H7 (cell line): ENCODE data around the gene KRABD2.
"Not testable (repeated sequence)": the region's sequence is repeated elsewhere in the genome, so short reads cannot be mapped to it uniquely, and the experiment has no call there.

Source experiments
- DNase-seq: peaks from one replicate; pipeline ENCODE4 v3.0.0; 2012
- H3K27me3 ChIP-seq: 2 replicates; pipeline ENCODE4 v1.6.0; 2011; ENCODE audit warnings: mild to moderate bottlenecking, low read length; ENCODE audit not compliant: control insufficient read depth, insufficient read depth
- H3K36me3 ChIP-seq: replicated peaks from 2 replicates; pipeline ENCODE4 v1.5.1; 2011; ENCODE audit warnings: low read length; ENCODE audit not compliant: control insufficient read depth, insufficient read depth
- H3K4me3 ChIP-seq: 2 replicates; pipeline ENCODE4 v1.5.1; 2011; ENCODE audit warnings: low read depth, mild to moderate bottlenecking, control low read depth, low read length, moderate library complexity; ENCODE audit not compliant: insufficient read depth

Gene KRABD2

GRCh38 chr17:8359769-8360168 lies 16.7 kb downstream of the KRABD2 start:
- Histone ChIP-seq H3K36me3 (no peaks in the 10 kb centered on the region), H3K27me3 (no peaks in the 10 kb centered on the region), H3K4me3 (no peak overlapping the region)
- DNase-seq, result no peak

DNA sequence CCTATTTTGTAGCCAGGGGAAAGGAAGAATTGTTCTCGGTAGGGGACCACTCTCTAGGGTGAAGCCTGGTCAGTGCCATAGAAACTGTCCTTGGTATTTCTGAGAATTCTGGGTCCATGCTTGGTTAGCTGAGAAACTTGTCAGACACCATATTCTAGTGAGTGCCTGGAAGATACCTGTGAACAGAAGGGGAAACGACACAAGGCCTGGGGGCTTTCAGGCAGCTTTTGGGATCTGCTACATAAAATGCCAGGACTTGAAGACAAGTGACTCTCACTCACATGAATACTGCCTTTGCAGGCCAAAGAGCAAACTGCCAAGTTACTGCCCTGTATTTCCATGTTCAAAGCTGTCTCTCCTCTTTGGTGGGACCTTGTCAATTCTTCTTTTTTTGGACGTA lies 18.6 kb downstream of the KRABD2 start:
- Histone ChIP-seq H3K4me3 (no peak overlapping the region), H3K36me3 (no peaks in the 10 kb centered on the region), H3K27me3 (no peaks in the 10 kb centered on the region)
- no peak for DNase-seq

- no peak for DNase-seq
Measured at GRCh38 chr17:8354236-8354635, 22.3 kb downstream of the KRABD2 start.

DNA sequence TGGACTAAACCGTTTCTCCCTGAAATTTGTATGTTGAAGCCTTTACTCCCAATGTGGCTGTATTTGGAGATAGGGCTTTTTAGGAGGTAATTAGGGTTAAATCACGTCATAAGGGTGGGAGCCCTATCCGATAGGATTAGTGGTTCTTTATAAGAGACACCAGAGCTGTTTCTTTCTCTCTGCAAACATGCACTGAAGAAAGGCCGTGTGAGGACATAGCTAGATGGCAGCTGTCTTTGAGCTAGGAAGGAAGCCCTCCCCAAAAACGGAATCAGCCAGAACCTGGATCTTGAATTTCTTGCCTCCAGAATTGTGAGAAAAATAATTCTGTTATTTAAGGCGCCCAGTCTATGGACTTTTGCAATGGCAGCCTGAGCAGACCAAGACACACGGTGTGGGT lies 22.8 kb downstream of the KRABD2 start:
- no peaks in the 10 kb centered on the region for H3K36me3 ChIP-seq
- H3K4me3 ChIP-seq, result no peak overlapping the region
- H3K27me3 ChIP-seq, result no peaks in the 10 kb centered on the region
- no peak for DNase-seq

More at GRCh38 chr17:8354236-8354635, 22.3 kb downstream of the KRABD2 start:
- H3K4me3 ChIP-seq, result no peak overlapping the region
- H3K27me3 ChIP-seq, result no peaks in the 10 kb centered on the region
- no peaks in the 10 kb centered on the region for H3K36me3 ChIP-seq

DNA sequence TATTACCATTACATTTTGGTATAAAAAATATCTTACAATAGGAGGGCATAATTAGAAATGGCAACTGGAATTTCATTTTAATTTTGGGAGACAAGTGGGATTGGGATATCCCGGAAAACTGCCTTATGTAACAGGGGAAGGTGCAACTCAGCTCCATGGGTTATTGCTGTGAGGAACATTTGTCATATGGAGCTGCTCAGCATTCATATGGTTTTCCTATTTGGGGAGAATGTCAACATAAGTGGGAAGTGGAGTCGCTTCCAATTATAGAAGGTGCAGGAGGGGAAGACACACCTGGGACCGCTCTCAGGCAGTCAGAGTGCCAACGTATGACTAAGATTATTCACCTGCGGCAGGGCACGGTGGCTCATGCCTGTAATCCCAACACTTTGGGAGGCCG lies 26.2 kb downstream of the KRABD2 start:
- Histone ChIP-seq H3K4me3 (no peak overlapping the region), H3K27me3 (no peaks in the 10 kb centered on the region), H3K36me3 (no peaks in the 10 kb centered on the region)
- DNase-seq, result no peak

- not testable (repeated sequence) for DNase-seq, H3K27me3 ChIP-seq, H3K4me3 ChIP-seq
Measured at GRCh38 chr17:8347001-8347400, 29.5 kb downstream of the KRABD2 start.

GRCh38 chr17:8345951-8346665 lies 30.4 kb downstream of the KRABD2 start:
- no peak for DNase-seq
- Histone ChIP-seq H3K36me3 (no peaks in the 10 kb centered on the region), H3K27me3 (no peaks in the 10 kb centered on the region), H3K4me3 (no peak overlapping the region)

More at GRCh38 chr17:8347001-8347400, 29.5 kb downstream of the KRABD2 start:
- H3K36me3 ChIP-seq, result not testable (repeated sequence)

DNA sequence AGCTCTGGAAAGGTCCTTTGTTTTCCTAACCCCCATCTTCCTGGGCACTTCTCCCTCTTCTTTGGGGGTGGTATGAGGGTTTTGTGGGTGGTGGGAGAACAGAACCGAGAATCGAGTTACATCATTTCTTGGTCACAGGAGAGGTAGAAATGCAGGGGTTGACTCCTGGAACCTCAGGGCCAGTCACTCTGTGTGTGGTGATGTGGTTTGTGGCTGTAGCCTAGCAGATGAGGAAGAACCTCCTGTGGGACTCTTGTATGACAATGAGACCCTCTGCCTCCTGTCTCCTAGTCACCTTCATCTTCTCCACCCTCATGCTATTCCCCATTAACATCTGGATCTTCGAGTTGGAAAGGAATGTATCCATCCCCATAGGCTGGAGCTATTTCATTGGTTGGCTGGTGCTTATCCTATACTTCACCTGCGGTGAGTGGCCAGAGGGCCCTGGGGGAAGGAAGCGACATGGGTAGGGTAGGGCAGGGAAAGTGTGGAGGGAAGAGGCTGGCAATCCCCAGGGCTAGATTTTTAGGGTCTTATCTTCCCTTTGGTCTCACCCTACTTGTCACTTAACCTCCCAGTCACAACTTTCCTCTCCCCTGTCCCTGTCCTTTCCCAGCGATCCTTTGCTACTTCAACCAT lies 31.3 kb downstream of the KRABD2 start:
- DNase-seq, result no peak
- Histone ChIP-seq H3K27me3 (no peaks in the 10 kb centered on the region), H3K36me3 (no peaks in the 10 kb centered on the region), H3K4me3 (no peak overlapping the region)

DNA sequence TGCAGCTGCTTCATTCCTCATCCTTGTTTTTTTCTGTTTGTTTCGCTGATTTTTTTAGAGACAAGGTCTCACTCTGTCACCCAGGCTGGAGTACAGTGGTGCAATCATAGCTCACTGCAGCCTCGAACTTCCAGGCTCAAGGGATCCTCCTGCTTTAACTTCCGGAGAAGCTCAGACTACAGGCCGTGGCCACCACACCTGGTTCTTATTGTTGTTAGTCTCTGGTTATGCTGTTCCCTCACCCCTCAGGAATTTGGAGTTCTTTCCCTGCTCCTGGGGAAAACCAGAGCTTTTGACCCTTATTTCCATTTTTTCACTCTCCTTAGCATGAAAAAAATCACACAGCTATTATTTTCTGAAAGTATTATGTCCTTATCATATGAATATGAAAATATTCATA lies 35.0 kb downstream of the KRABD2 start:
- DNase-seq, result peak; percentile 58
- Histone ChIP-seq H3K27me3 (no peaks in the 10 kb centered on the region), H3K36me3 (no peaks in the 10 kb centered on the region), H3K4me3 (no peak overlapping the region)

DNA sequence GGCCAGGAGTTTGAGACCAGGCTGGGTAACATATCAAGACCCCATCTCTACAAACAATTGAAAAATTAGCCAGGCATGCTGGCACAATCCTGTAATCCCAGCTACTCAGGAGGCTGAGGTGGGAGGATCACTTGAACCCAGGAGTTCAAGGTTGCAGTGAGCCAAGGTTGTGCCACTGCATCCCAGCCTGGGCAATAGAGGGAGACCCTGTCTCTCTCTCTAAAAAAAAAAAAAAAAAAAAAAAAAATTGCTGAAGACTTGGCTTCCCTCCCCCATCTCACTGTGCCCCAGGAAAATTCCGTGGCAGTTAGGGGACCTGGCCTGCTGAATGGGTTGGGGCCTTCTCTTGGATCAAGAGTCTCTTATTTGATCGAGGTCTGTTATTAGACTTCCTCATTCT lies 37.0 kb downstream of the KRABD2 start, which contains the start of gene ODF4:
Gene ODF4, plus strand, starts transcription at position 301 of the 400 bp plus-strand sequence. CDS start 212 bp downstream, outside the sequence.
- Histone ChIP-seq H3K27me3 (no peaks in the 10 kb centered on the region), H3K4me3 (no peak within 1 kb of the TSS), H3K36me3 (no peaks in the 10 kb centered on the region)
- DNase-seq, result no peak

DNA sequence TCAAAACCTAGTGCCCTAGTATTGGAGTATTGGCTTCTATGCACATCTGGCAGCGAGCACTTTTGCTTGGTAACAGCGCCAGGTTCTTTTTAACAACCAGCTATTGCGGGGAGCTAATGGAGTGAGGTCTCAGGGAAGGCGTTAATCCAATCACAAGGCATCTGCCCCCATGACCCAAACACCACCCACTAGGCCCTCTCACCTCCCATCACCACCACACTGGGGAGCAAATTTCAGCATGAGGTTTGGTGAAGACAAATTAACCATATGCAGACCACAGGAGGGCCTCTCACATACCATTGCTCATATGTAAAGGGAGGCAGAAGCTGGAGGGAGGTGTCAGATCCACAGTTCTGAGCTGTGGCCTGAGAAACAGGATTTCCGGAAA lies 37.8 kb downstream of the KRABD2 start:
- no peaks in the 10 kb centered on the region for H3K27me3 ChIP-seq
- no peak for DNase-seq
- H3K36me3 ChIP-seq, result no peaks in the 10 kb centered on the region
- no peak overlapping the region for H3K4me3 ChIP-seq

GRCh38 chr17:8337802-8338752 lies 38.4 kb downstream of the KRABD2 start:
- H3K4me3 ChIP-seq, result no peak overlapping the region
- H3K27me3 ChIP-seq, result no peaks in the 10 kb centered on the region
- H3K36me3 ChIP-seq, result no peaks in the 10 kb centered on the region
- DNase-seq, result peak; percentile 55

- H3K36me3 ChIP-seq, result no peaks in the 10 kb centered on the region
- no peak for DNase-seq
- no peaks in the 10 kb centered on the region for H3K27me3 ChIP-seq
- no peak overlapping the region for H3K4me3 ChIP-seq
Measured at GRCh38 chr17:8333281-8333680, 43.2 kb downstream of the KRABD2 start.

DNA sequence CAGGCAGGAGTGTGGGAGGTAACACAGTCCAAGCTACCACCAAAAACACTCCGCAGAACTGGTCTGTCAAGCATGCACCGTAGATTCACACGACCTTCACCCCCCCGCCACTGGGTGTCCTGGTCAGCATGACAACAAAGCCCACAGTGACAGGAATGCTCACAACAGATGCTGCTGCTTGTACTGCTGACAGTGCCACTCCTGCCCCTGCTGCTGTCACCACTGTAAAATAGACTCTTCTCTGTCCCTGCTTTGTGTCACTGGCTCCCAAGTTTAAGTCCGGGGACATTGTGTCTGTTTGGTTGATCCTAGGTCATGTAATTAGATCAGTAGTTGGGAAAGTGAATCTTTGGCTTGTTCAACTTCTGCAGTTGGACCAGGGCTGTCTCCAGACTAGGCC lies 43.8 kb downstream of the KRABD2 start:
- peak; percentile 54 for DNase-seq
- no peak overlapping the region for H3K4me3 ChIP-seq
- H3K27me3 ChIP-seq, result no peaks in the 10 kb centered on the region
- H3K36me3 ChIP-seq, result no peaks in the 10 kb centered on the region
